ENCODE data around the gene LMNTD2. TPM values are rescaled to one million over a fixed set of nuclear protein-coding genes. Genes with fewer than 3 reads are reported as not detected.
"Not testable (repeated sequence)": the region's sequence is repeated elsewhere in the genome, so short reads cannot be mapped to it uniquely, and the experiment has no call there.

Gene LMNTD2
- total RNA-seq, 1 experiment from 2014 or later: 1.4 TPM

GRCh38 chr11:575313-575995, 14.9 kb upstream of the LMNTD2 start:
- no peak overlapping the region for H3K27ac ChIP-seq (ENCODE audit: low read length)
- TSS peak; percentile 61 for BruUV-seq (replicated peaks)

GRCh38 chr11:574632-575312, 14.2 kb upstream of the LMNTD2 start:
- ChIA-PET CTCF (no interaction called here), POLR2A (ENCODE audit: unreplicated experiment) (no interaction called here)
- peaks cover 24% of the 10 kb centered on the region for H3K4me1 ChIP-seq (ENCODE audit: insufficient read depth, low read length)
- peaks cover 3% of the 10 kb centered on the region; the same call in 1 of the 2 replicates for H3K36me3 ChIP-seq (ENCODE audit: low read depth, low read length)
- no peaks in the 10 kb centered on the region for H3K9me3 ChIP-seq (ENCODE audit: low read length)
- peak overlapping the region; percentile 97 for H3K4me3 ChIP-seq (ENCODE audit: low read length)
- no peak overlapping the region for H3K27ac ChIP-seq (ENCODE audit: low read length)
- H3K4me2 ChIP-seq (ENCODE audit: low read length): peak overlapping the region; percentile 99
- no TSS peak for BruUV-seq (replicated peaks)
- intact Hi-C loops (cut with micrococcal nuclease): no loop called here
- TF ChIP-seq CTCF (conservative IDR thresholded peaks at IDR 0.05; ENCODE audit: low read depth, low read length) (no peak), EZH2 (IDR thresholded peaks at IDR 0.05; ENCODE audit: low read length, unreplicated experiment) (no peak)
- peak overlapping the region; percentile 97 for H2AFZ ChIP-seq (ENCODE audit: low read length)
- H3K9ac ChIP-seq (ENCODE audit: low read length): peak overlapping the region; percentile 74
- no peaks in the 10 kb centered on the region for H3K27me3 ChIP-seq (ENCODE audit: low read length)
- H3K79me2 ChIP-seq (ENCODE audit: low read length): peaks cover 45% of the 10 kb centered on the region
- DNase-seq (no peak), ATAC-seq (no peak; the same call in 1 of the 2 replicates)
- H4K20me1 ChIP-seq (ENCODE audit: low read length): peaks cover 30% of the 10 kb centered on the region
- H3F3A ChIP-seq (ENCODE audit: low read length, unreplicated experiment): no peaks in the 10 kb centered on the region
- H3K9me2 ChIP-seq (replicated peaks; ENCODE audit: low read length): no peaks in the 10 kb centered on the region

More at GRCh38 chr11:575313-575995, 14.9 kb upstream of the LMNTD2 start:
- H3K36me3 ChIP-seq (ENCODE audit: low read depth, low read length): peaks cover 3% of the 10 kb centered on the region; the same call in 1 of the 2 replicates
- no peaks in the 10 kb centered on the region for H3F3A ChIP-seq (ENCODE audit: low read length, unreplicated experiment)
- H3K4me1 ChIP-seq (ENCODE audit: insufficient read depth, low read length): peaks cover 24% of the 10 kb centered on the region
- intact Hi-C loops (cut with micrococcal nuclease): no loop called here
- peak overlapping the region; percentile 97 for H3K4me3 ChIP-seq (ENCODE audit: low read length)
- no peaks in the 10 kb centered on the region for H3K27me3 ChIP-seq (ENCODE audit: low read length)
- peaks cover 51% of the 10 kb centered on the region for H3K79me2 ChIP-seq (ENCODE audit: low read length)
- CTCF ChIA-PET: no interaction called here
- DNase-seq (peak; percentile 59), ATAC-seq (peak; percentile 54)
- peak overlapping the region; percentile 99 for H3K4me2 ChIP-seq (ENCODE audit: low read length)
- POLR2A ChIA-PET (ENCODE audit: unreplicated experiment): interaction anchor here (0.5 to 1.0 kb wide), 7 partner anchors 14 to 242 kb away, joined by 3 to 7 read pairs (median 4); partner anchors contain the start of gene RNH1
- H2AFZ ChIP-seq (ENCODE audit: low read length): peak overlapping the region; percentile 97
- peaks cover 37% of the 10 kb centered on the region for H4K20me1 ChIP-seq (ENCODE audit: low read length)
- H3K9ac ChIP-seq (ENCODE audit: low read length): peak overlapping the region; percentile 74
- TF ChIP-seq EZH2phosphoT487 (IDR thresholded peaks at IDR 0.05; ENCODE audit: borderline replicate concordance, low read length) (no peak), CTCF (conservative IDR thresholded peaks at IDR 0.05; ENCODE audit: low read depth, low read length) (no peak), EZH2 (IDR thresholded peaks at IDR 0.05; ENCODE audit: low read length, unreplicated experiment) (no peak)
- no peaks in the 10 kb centered on the region for H3K9me3 ChIP-seq (ENCODE audit: low read length)
- H3K9me2 ChIP-seq (replicated peaks; ENCODE audit: low read length): no peaks in the 10 kb centered on the region

GRCh38 chr11:574031-574570, 13.6 kb upstream of the LMNTD2 start:
- Histone ChIP-seq H3K4me2 (ENCODE audit: low read length) (peak overlapping the region; percentile 99), H4K20me1 (ENCODE audit: low read length) (peaks cover 23% of the 10 kb centered on the region), H3K4me3 (ENCODE audit: low read length) (peak overlapping the region; percentile 97; the same call in 1 of the 2 replicates), H3K79me2 (ENCODE audit: low read length) (peaks cover 38% of the 10 kb centered on the region), H3K4me1 (ENCODE audit: insufficient read depth, low read length) (peaks cover 25% of the 10 kb centered on the region)
- H3K36me3 ChIP-seq (ENCODE audit: low read depth, low read length); POLR2A ChIA-PET (ENCODE audit: unreplicated experiment); DNase-seq; H3K27ac ChIP-seq (ENCODE audit: low read length); H2AFZ ChIP-seq (ENCODE audit: low read length); ATAC-seq; H3K9me2 ChIP-seq (replicated peaks; ENCODE audit: low read length); H3K9ac ChIP-seq (ENCODE audit: low read length); CTCF ChIA-PET; BruUV-seq (replicated peaks); H3K27me3 ChIP-seq (ENCODE audit: low read length); H3K9me3 ChIP-seq (ENCODE audit: low read length); intact Hi-C loops (cut with micrococcal nuclease); H3F3A ChIP-seq (ENCODE audit: low read length, unreplicated experiment): not testable (repeated sequence)
